SU-DHL-6 (cell line): Measurements from ENCODE around the gene TASOR2.

Experiments used
- H2AFZ ChIP-seq: fragments of 200-600 bp; sonication (generic); 2 replicates; pipeline ENCODE4 v1.6.1; 2014; ENCODE audit warnings: low read depth, mild to moderate bottlenecking, moderate library complexity, mixed read lengths, antibody characterized with exemption, low read length; ENCODE audit not compliant: severe bottlenecking
- H3F3A ChIP-seq: fragments of 200-600 bp; shearing (Covaris generic); 2 replicates; pipeline ENCODE4 v1.6.0; 2016; ENCODE audit warnings: antibody characterized with exemption, mild to moderate bottlenecking; ENCODE audit not compliant: insufficient read depth
- H3K27ac ChIP-seq: fragments of 200-600 bp; sonication (generic); 2 replicates; pipeline ENCODE4 v1.5.1; 2016; ENCODE audit warnings: low read depth, mild to moderate bottlenecking, low read length, moderate library complexity, mixed read lengths
- H3K27me3 ChIP-seq: fragments of 200-600 bp; sonication (generic), shearing (Covaris generic); 2 replicates; pipeline ENCODE4 v1.6.0; 2014; ENCODE audit warnings: mild to moderate bottlenecking, low read length
- H3K36me3 ChIP-seq: fragments of 200-600 bp; sonication (generic); 2 replicates; pipeline ENCODE4 v1.6.1; 2014; ENCODE audit warnings: mild to moderate bottlenecking, low read length, mixed read lengths
- H3K4me2 ChIP-seq: fragments of 300-600, 200-600 bp; shearing (Covaris generic), sonication (generic); 2 replicates; pipeline ENCODE4 v1.6.0; 2014; ENCODE audit warnings: low read length, low read depth, mild to moderate bottlenecking; ENCODE audit not compliant: poor library complexity, severe bottlenecking
- H3K4me3 ChIP-seq: fragments of 200-600 bp; sonication (generic); 2 replicates; pipeline ENCODE4 v1.5.1; 2014; ENCODE audit warnings: antibody characterized with exemption, low read length, mild to moderate bottlenecking, mixed read lengths; ENCODE audit not compliant: insufficient read depth, poor library complexity, severe bottlenecking
- H3K79me2 ChIP-seq: fragments of 200-600 bp; sonication (generic); 2 replicates; pipeline ENCODE4 v1.6.1; 2014; ENCODE audit warnings: mild to moderate bottlenecking, low read length, moderate library complexity; ENCODE audit not compliant: insufficient read depth
- H3K9ac ChIP-seq: fragments of 200-600 bp; sonication (generic); 2 replicates; pipeline ENCODE4 v1.7.0; 2014; ENCODE audit warnings: mild to moderate bottlenecking, low read length
- H3K9me2 ChIP-seq: fragments of 200-600 bp; sonication (generic); replicated peaks from 2 replicates; pipeline ENCODE4 v1.6.1; 2014; ENCODE audit warnings: low read length; ENCODE audit not compliant: insufficient read depth
- H3K9me3 ChIP-seq: fragments of 200-600 bp; sonication (generic); 2 replicates; pipeline ENCODE4 v1.6.1; 2014; ENCODE audit warnings: low read length, mixed read lengths; ENCODE audit not compliant: insufficient read depth
- H4K20me1 ChIP-seq: fragments of 200-600 bp; sonication (generic); 2 replicates; pipeline ENCODE4 v1.6.1; 2014; ENCODE audit warnings: low read depth, mild to moderate bottlenecking, antibody characterized with exemption, low read length, moderate library complexity, mixed read lengths
- CTCF ChIP-seq: fragments of 200-600 bp; sonication (generic); IDR thresholded peaks from one replicate; pipeline ENCODE4 v1.5.1; 2017; ENCODE audit warnings: antibody characterized with exemption, mild to moderate bottlenecking, low read length, moderate library complexity; ENCODE audit not compliant: insufficient read depth, poor library complexity, severe bottlenecking
- EZH2phosphoT487 ChIP-seq: fragments of 200-600 bp; sonication (generic), shearing (Covaris generic); conservative IDR thresholded peaks from 2 replicates; pipeline ENCODE4 v1.6.1; 2018; ENCODE audit warnings: mild to moderate bottlenecking, antibody characterized with exemption, low read length, moderate library complexity, mixed read lengths

The TASOR2 gene

GRCh38 chr10:5652746-5653145 lies 31.9 kb upstream of the TASOR2 start:
- Histone ChIP-seq H3K9me2 (no peaks in the 10 kb centered on the region), H3F3A (peaks cover 35% of the 10 kb centered on the region), H4K20me1 (no peaks in the 10 kb centered on the region), H3K4me3 (no peak overlapping the region), H3K9ac (no peak overlapping the region), H3K79me2 (peaks cover 7% of the 10 kb centered on the region; the same call in 1 of the 2 replicates), H3K27ac (no peak overlapping the region), H3K27me3 (no peaks in the 10 kb centered on the region), H3K4me2 (no peak overlapping the region), H3K36me3 (no peaks in the 10 kb centered on the region), H3K9me3 (no peaks in the 10 kb centered on the region), H2AFZ (no peak overlapping the region)
- TF ChIP-seq EZH2phosphoT487 (no peak), CTCF (no peak)

GRCh38 chr10:5654218-5654755 lies 30.4 kb upstream of the TASOR2 start:
- Histone ChIP-seq H3K79me2 (peaks cover 14% of the 10 kb centered on the region; the same call in 1 of the 2 replicates), H3K27ac (peak overlapping the region; percentile 98), H3K9me3 (no peaks in the 10 kb centered on the region), H3K27me3 (no peaks in the 10 kb centered on the region), H4K20me1 (no peaks in the 10 kb centered on the region), H3K9ac (peak overlapping the region; percentile 56), H3F3A (peaks cover 44% of the 10 kb centered on the region), H3K36me3 (no peaks in the 10 kb centered on the region), H2AFZ (no peak overlapping the region), H3K9me2 (no peaks in the 10 kb centered on the region), H3K4me3 (peak overlapping the region; percentile 13), H3K4me2 (peak overlapping the region; percentile 68)
- no peak for TF ChIP-seq EZH2phosphoT487
- no peak for TF ChIP-seq CTCF

GRCh38 chr10:5655121-5655520 lies 29.5 kb upstream of the TASOR2 start:
- Histone ChIP-seq H2AFZ (no peak overlapping the region), H3K27ac (peak overlapping the region; percentile 98), H3K27me3 (no peaks in the 10 kb centered on the region), H3K36me3 (no peaks in the 10 kb centered on the region), H3K9me2 (no peaks in the 10 kb centered on the region), H3K9ac (peak overlapping the region; percentile 56), H3K4me2 (peak overlapping the region; percentile 68), H3K4me3 (peak overlapping the region; percentile 16), H4K20me1 (no peaks in the 10 kb centered on the region), H3F3A (peaks cover 51% of the 10 kb centered on the region), H3K79me2 (peaks cover 17% of the 10 kb centered on the region; the same call in 1 of the 2 replicates), H3K9me3 (no peaks in the 10 kb centered on the region)
- TF ChIP-seq CTCF = no peak
- TF ChIP-seq EZH2phosphoT487 = no peak
